ENCODE measurements around the gene SOCS3. TPM values are rescaled to one million over a fixed set of nuclear protein-coding genes. Genes with fewer than 3 reads are reported as not detected.
A peak's percentile ranks its signal among the peaks of the same experiment; 100 is the strongest.

SOCS3 gene
- total RNA-seq, 1 donor from 2014 or later = 75.4 TPM

DNA sequence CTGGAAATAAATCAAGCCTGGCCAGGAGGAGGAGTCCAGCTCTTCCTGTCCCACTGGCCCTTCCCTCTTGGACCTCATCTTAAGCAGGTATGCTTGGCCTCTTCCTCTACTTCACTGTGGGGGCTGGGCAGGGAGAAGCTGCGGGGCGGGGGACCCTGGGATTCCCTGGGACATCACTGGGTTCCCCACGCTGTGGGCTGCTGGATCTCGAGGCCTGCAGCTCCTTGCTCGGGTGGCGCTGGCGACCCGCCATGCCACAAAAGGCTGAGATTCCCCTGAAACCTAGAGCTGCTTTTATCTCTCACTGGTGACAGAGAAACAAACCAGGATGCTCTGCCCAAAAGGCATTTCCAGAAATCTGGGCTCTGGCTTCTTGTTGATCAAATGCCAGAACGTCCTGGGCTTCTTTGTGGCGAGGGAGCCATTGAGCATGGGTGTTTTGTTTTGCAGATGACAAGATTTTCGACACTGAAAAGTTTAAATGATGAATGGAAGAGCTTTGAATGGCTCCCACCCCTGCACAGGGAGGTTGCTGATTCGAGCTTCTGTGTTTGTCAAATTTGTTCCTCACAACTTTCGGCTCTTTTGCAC, 10.0 kb upstream of the SOCS3 start:
- DNase-seq (ENCODE audit: low spot score) = no peak
- intact Hi-C loops (cut with micrococcal nuclease) = no loop called here

DNA sequence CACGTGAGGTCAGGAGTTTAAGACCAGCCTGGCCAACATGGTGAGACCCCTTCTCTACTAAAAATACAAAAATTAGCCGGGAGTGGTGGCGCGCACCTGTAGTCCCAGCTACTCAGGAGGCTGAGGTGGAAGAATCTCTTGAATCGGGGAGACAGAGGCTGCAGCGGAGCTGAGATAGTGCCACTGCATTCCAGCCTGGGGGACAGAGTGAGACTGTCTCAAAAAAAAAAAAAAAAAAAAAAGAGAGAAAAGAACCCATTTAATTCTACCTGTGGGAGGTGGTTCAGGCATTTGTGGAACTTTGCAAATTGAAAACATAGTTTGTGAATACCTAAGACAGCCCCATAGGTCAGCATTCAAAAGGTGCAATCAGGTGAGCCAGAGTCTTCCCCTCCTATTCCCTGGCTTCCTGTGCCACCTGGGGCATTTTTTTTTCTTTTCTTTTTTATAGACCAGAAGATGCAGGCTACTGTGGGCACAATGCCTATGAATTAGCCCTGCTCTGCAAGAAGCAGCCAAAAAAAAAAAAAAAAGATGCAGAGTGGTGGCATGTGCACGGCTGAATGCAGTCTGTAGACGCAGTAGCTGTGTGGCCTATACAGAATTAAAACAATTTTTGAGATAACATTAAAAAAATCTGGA, 9.1 kb upstream of the SOCS3 start:
- Mint-ChIP-seq H3K4me3 (no peak overlapping the region), H3K27me3 (ENCODE audit: insufficient read depth) (no peaks in the 10 kb centered on the region), H3K27ac (no peak overlapping the region), H3K4me1 (ENCODE audit: low read depth) (peaks cover 12% of the 10 kb centered on the region), H3K36me3 (ENCODE audit: low read depth) (no peaks in the 10 kb centered on the region), H3K9me3 (no peaks in the 10 kb centered on the region)
- DNase-seq (ENCODE audit: low spot score) = no peak
- intact Hi-C loops (cut with micrococcal nuclease) = no loop called here

More for the DNA sequence above, 10.0 kb upstream of the SOCS3 start:
- H3K4me3 Mint-ChIP-seq = no peak overlapping the region
- no peaks in the 10 kb centered on the region for H3K9me3 Mint-ChIP-seq
- peaks cover 3% of the 10 kb centered on the region for H3K4me1 Mint-ChIP-seq (ENCODE audit: low read depth)
- no peak overlapping the region for H3K27ac Mint-ChIP-seq
- H3K27me3 Mint-ChIP-seq (ENCODE audit: insufficient read depth) = no peaks in the 10 kb centered on the region
- H3K36me3 Mint-ChIP-seq (ENCODE audit: low read depth) = no peaks in the 10 kb centered on the region

GRCh38 chr17:78368348-78368747, 8.5 kb upstream of the SOCS3 start:
- intact Hi-C loops (cut with micrococcal nuclease) = no loop called here
- H3K36me3 Mint-ChIP-seq (ENCODE audit: low read depth) = no peaks in the 10 kb centered on the region
- H3K4me1 Mint-ChIP-seq (ENCODE audit: low read depth) = peaks cover 12% of the 10 kb centered on the region
- DNase-seq (ENCODE audit: low spot score) = no peak
- H3K27ac Mint-ChIP-seq = no peak overlapping the region
- H3K4me3 Mint-ChIP-seq = no peak overlapping the region
- H3K27me3 Mint-ChIP-seq (ENCODE audit: insufficient read depth) = no peaks in the 10 kb centered on the region
- no peaks in the 10 kb centered on the region for H3K9me3 Mint-ChIP-seq

DNA sequence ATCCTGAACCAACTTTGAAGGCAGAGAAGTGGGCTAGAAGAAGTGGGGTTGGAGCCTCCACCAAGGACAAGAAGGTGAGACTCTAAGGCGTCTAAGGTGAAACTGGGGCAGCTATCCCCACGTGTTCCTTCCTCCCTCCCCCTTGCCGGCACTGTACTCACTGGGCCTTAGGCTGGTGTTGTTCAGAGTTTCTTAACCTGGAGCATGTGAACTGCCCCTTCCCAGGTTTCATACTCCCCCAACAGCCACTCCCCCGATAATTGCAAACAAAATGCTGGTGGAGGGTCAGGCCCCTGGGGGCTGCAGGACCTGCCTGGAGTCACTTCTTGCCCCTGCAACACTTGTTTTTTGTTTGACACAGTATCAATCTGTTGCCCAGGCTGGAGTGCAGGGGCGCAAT, 7.3 kb upstream of the SOCS3 start:
- DNase-seq (ENCODE audit: low spot score) = no peak
- no peaks in the 10 kb centered on the region for H3K36me3 Mint-ChIP-seq (ENCODE audit: low read depth)
- no peaks in the 10 kb centered on the region for H3K9me3 Mint-ChIP-seq
- intact Hi-C loops (cut with micrococcal nuclease) = no loop called here
- H3K4me1 Mint-ChIP-seq (ENCODE audit: low read depth) = peaks cover 20% of the 10 kb centered on the region
- no peaks in the 10 kb centered on the region for H3K27me3 Mint-ChIP-seq (ENCODE audit: insufficient read depth)
- H3K27ac Mint-ChIP-seq = no peak overlapping the region
- no peak overlapping the region for H3K4me3 Mint-ChIP-seq

- H3K4me1 Mint-ChIP-seq (ENCODE audit: low read depth) = peaks cover 24% of the 10 kb centered on the region
- no peak overlapping the region for H3K27ac Mint-ChIP-seq
- H3K9me3 Mint-ChIP-seq = no peaks in the 10 kb centered on the region
- H3K36me3 Mint-ChIP-seq (ENCODE audit: low read depth) = no peaks in the 10 kb centered on the region
- H3K4me3 Mint-ChIP-seq = no peak overlapping the region
- no peaks in the 10 kb centered on the region for H3K27me3 Mint-ChIP-seq (ENCODE audit: insufficient read depth)
- no peak for DNase-seq (ENCODE audit: low spot score)
- intact Hi-C loops (cut with micrococcal nuclease) = no loop called here
Measured at GRCh38 chr17:78366109-78366848, 6.4 kb upstream of the SOCS3 start.

- H3K4me3 Mint-ChIP-seq = no peak overlapping the region
- no peaks in the 10 kb centered on the region for H3K36me3 Mint-ChIP-seq (ENCODE audit: low read depth)
- H3K4me1 Mint-ChIP-seq (ENCODE audit: low read depth) = peaks cover 29% of the 10 kb centered on the region
- no peak for DNase-seq (ENCODE audit: low spot score)
- no peak overlapping the region for H3K27ac Mint-ChIP-seq
- no peaks in the 10 kb centered on the region for H3K27me3 Mint-ChIP-seq (ENCODE audit: insufficient read depth)
- intact Hi-C loops (cut with micrococcal nuclease) = no loop called here
- H3K9me3 Mint-ChIP-seq = no peaks in the 10 kb centered on the region
Measured at GRCh38 chr17:78365561-78366108, 5.8 kb upstream of the SOCS3 start.

DNA sequence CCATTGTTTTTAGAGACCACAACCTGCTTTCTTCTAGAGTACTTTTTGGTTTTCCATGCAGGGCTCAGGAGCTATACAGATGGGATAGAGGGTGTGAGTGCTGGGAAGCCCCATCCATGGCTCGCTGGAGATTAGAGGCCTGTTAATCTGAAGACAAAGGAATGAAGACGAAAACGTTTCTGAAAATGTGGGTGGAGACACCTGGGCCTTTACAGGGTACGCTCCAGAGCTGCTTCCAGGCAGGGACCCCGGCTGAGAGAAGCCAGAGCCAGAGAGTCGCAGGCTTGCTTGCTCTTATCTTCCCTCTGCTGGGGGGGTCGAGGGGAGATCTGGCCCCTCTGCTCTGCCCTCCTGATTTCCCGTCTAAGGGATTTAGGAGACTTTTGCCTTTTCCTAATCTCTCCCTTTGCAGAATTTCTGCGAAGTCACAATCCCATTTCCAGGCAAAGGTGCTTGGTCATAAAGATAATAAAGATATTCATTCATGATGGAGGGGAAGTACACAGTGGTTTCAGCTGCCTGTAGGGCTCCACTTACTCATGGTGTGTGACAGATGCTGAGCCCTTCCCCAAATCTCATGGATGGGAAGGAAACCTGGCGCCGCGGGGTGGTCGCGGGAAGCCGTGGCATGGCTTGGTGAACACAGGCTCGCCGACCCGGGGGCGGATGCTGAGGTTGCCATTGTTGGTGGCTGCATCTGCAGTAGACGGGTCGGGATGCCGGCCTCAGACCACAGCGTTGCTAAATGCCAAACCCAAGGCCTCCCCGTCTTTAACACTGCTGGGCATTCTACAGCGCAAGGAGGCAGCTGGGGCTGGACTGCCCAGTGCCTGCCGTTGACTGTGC, 4.8 kb upstream of the SOCS3 start:
- intact Hi-C loops (cut with micrococcal nuclease) = no loop called here

DNA sequence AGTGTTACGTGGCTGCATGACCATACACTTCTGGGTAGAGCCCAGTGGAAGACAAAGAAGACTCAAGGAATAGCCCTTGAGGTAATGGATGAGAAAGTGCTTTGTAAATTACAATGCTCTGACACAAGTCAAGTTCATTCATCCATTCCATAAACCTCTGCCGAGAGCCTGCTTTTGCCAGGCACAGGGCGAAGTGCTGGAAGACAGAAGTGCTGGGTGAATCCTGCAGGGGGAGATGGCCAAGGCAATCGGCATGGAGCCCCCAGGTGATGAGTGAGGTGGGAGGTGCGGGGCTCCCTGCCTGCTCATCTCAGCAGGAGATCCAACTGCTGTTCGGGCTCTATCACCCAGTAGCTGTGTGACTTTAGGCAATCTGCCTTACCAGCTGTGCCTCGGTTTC, 2.8 kb upstream of the SOCS3 start:
- no peak overlapping the region for H3K27ac Mint-ChIP-seq
- H3K27me3 Mint-ChIP-seq (ENCODE audit: insufficient read depth) = no peaks in the 10 kb centered on the region
- no peak overlapping the region for H3K4me3 Mint-ChIP-seq
- DNase-seq (ENCODE audit: low spot score) = no peak
- H3K36me3 Mint-ChIP-seq (ENCODE audit: low read depth) = peaks cover 13% of the 10 kb centered on the region
- intact Hi-C loops (cut with micrococcal nuclease) = no loop called here
- H3K4me1 Mint-ChIP-seq (ENCODE audit: low read depth) = peaks cover 29% of the 10 kb centered on the region
- no peaks in the 10 kb centered on the region for H3K9me3 Mint-ChIP-seq

More for the DNA sequence above, 4.8 kb upstream of the SOCS3 start:
- Mint-ChIP-seq H3K27ac (no peak overlapping the region), H3K4me3 (no peak overlapping the region), H3K9me3 (no peaks in the 10 kb centered on the region), H3K36me3 (ENCODE audit: low read depth) (no peaks in the 10 kb centered on the region), H3K4me1 (ENCODE audit: low read depth) (peaks cover 29% of the 10 kb centered on the region), H3K27me3 (ENCODE audit: insufficient read depth) (no peaks in the 10 kb centered on the region)
- no peak for DNase-seq (ENCODE audit: low spot score)

DNA sequence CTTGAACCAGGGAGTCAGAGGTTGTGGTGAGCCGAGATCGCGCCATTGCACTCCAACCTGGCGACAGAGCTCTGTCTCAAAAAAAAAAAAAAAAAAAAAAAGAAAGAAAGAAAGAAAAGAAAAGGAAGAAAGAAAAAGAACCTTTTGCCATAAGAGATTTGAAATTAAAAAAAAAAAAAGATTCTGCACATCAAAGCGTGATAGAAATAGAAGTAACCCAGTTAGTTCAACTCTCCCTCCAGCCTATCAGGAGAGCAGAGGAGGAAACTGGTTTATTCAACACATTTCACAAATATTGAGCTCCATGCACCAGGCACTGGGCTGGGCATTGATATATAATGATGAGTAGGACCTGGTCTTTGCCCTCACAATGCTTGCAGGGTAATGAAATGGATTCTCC, 2.4 kb upstream of the SOCS3 start:
- Mint-ChIP-seq H3K4me3 (no peak overlapping the region), H3K4me1 (ENCODE audit: low read depth) (peaks cover 32% of the 10 kb centered on the region), H3K27ac (no peak overlapping the region), H3K9me3 (no peaks in the 10 kb centered on the region), H3K27me3 (ENCODE audit: insufficient read depth) (no peaks in the 10 kb centered on the region), H3K36me3 (ENCODE audit: low read depth) (peaks cover 17% of the 10 kb centered on the region)
- DNase-seq (ENCODE audit: low spot score) = no peak
- intact Hi-C loops (cut with micrococcal nuclease) = no loop called here

GRCh38 chr17:78361225-78361701, 1.4 kb upstream of the SOCS3 start:
- Mint-ChIP-seq H3K27me3 (ENCODE audit: insufficient read depth) (no peaks in the 10 kb centered on the region), H3K4me1 (ENCODE audit: low read depth) (peaks cover 41% of the 10 kb centered on the region), H3K27ac (peak overlapping the region; percentile 85), H3K9me3 (no peaks in the 10 kb centered on the region), H3K36me3 (ENCODE audit: low read depth) (peaks cover 24% of the 10 kb centered on the region), H3K4me3 (peak overlapping the region; percentile 79)
- intact Hi-C loops (cut with micrococcal nuclease) = no loop called here
- no peak for DNase-seq (ENCODE audit: low spot score)

DNA sequence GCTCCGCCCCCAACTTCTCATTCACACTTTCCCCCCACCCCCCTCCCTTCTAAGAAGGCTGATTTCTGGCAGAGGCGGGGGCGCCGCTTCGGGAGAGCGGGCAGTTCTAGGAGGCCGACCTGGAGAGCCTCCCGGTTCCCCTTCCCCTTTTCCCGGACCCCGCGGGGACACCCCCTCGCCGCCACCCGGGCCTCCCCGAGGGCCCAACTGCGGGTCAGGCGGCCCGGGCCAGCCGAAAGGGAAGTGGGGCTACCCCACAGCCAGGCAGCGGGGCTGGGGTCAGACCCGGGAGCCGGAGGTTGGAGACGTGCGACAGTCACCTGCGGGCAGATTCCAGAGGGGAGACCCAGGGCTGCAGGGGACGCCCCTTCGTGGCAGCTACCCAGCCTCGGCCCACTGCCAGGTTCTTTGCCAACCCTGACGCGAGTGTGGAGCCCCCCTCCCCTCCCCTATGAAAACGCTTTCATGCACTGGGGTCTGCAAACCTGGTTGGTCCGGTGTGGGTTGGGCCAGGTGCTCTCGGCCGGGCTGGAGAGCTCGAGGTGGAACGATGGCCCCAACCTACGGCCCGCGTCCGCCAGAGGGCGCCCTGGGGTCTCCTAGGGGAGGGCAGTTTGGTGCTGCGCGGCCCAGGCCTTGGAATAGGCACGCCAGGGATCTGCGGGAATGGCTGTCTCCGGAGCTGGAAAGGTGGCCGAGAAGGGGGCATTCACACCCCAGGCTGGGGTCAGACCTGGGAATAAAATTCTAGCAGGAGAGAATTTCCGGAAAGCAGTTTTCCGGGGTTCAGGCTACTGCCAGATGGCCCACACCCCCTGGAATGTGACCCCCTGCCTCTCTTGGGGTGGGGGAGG, 721 bp upstream of the SOCS3 start:
- Mint-ChIP-seq H3K4me3 (peak overlapping the region; percentile 79), H3K27ac (peak overlapping the region; percentile 85), H3K27me3 (ENCODE audit: insufficient read depth) (no peaks in the 10 kb centered on the region), H3K4me1 (ENCODE audit: low read depth) (peaks cover 48% of the 10 kb centered on the region), H3K36me3 (ENCODE audit: low read depth) (peaks cover 28% of the 10 kb centered on the region), H3K9me3 (no peaks in the 10 kb centered on the region)
- DNase-seq (ENCODE audit: low spot score) = peak; percentile 87
- intact Hi-C loops (cut with micrococcal nuclease) = loop anchor here (1.0 kb wide), 4 partner anchors 18 to 106 kb away; partner anchors contain the start of gene PGS1
